ENCODE data around the gene ANG. TPM values are rescaled to one million over a fixed set of nuclear protein-coding genes. Genes with fewer than 3 reads are reported as not detected.

ANG gene
- total RNA-seq, 3 donors from 2014 or later (not counting 1 experiment from before 2014, with no cell fraction given): 0.35 TPM; not detected in 2

DNA sequence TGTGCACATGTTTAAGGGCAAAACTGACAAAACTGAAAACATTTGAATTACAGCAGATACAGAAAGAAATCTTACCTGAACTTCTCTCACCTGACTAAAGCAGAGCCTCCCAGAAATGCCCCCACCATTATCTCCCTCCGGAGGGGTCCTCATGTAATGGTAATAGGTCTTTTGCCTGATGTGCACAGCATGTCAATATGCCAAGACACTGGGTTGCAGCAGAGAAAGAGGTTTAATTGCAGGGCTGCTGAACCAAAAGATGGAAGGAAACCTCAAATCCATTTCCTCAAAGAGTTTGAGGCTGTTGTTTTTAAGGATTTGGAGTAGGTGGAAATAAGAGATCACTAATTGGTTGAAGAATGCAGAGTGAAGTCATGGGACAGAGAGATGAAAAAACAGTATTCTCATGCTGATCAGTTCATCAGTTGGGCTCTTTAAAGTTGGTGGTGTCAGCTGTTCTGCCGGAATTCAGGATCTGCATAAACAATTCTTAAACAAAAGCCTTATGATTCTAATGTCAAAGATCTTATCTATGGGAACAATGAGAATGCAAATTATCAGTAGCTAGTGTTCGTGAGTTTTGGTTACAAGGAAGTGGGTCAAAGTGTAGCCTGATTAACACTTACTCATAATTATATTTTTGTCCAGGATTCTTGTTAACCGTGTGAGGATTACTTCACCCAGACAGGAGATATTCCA, 18.2 kb downstream of the ANG start:
- no peaks in the 10 kb centered on the region for H3K4me1 Mint-ChIP-seq
- H3K36me3 ChIP-seq (ENCODE audit: control insufficient read depth, insufficient read depth, low read length): no peaks in the 10 kb centered on the region
- H3K4me1 ChIP-seq (ENCODE audit: control insufficient read depth, insufficient read depth, low read length): no peaks in the 10 kb centered on the region
- no peaks in the 10 kb centered on the region for H3K27me3 ChIP-seq (ENCODE audit: control insufficient read depth, insufficient read depth, low read length)
- 83% methylated on average over 2 of the region's 4 CpGs for WGBS (ENCODE audit: insufficient coverage)
- H3K9me3 Mint-ChIP-seq: no peaks in the 10 kb centered on the region
- H3K36me3 Mint-ChIP-seq: no peaks in the 10 kb centered on the region
- intact Hi-C loops (cut with micrococcal nuclease): no loop called here
- no peak overlapping the region for H3K27ac Mint-ChIP-seq
- no peak overlapping the region for H3K4me3 ChIP-seq (ENCODE audit: low read length)
- no peak overlapping the region for H3K4me3 Mint-ChIP-seq
- TF ChIP-seq CTCF (IDR thresholded peaks at IDR 0.05): no peak
- no peak overlapping the region for H3K27ac ChIP-seq (ENCODE audit: low read length)
- no peaks in the 10 kb centered on the region for H3K9me3 ChIP-seq (ENCODE audit: control insufficient read depth, insufficient read depth, low read length)
- no peaks in the 10 kb centered on the region for H3K27me3 Mint-ChIP-seq (ENCODE audit: low read depth in 2 of 2)
- ATAC-seq (no peak), DNase-seq (no peak)

GRCh38 chr14:20707622-20708021, 19.1 kb downstream of the ANG start:
- Mint-ChIP-seq H3K4me1 (no peaks in the 10 kb centered on the region), H3K27ac (no peak overlapping the region), H3K9me3 (no peaks in the 10 kb centered on the region), H3K4me3 (no peak overlapping the region), H3K27me3 (ENCODE audit: low read depth in 2 of 2) (no peaks in the 10 kb centered on the region), H3K36me3 (no peaks in the 10 kb centered on the region)
- no peaks in the 10 kb centered on the region for H3K36me3 ChIP-seq (ENCODE audit: control insufficient read depth, insufficient read depth, low read length)
- no peaks in the 10 kb centered on the region for H3K4me1 ChIP-seq (ENCODE audit: control insufficient read depth, insufficient read depth, low read length)
- TF ChIP-seq CTCF (IDR thresholded peaks at IDR 0.05): no peak
- H3K27me3 ChIP-seq (ENCODE audit: control insufficient read depth, insufficient read depth, low read length): no peaks in the 10 kb centered on the region
- intact Hi-C loops (cut with micrococcal nuclease): no loop called here
- ATAC-seq (no peak), DNase-seq (no peak)
- WGBS (ENCODE audit: insufficient coverage): 94% methylated on average over 2 of the region's 2 CpGs
- H3K9me3 ChIP-seq (ENCODE audit: control insufficient read depth, insufficient read depth, low read length): no peaks in the 10 kb centered on the region
- H3K27ac ChIP-seq (ENCODE audit: low read length): no peak overlapping the region
- no peak overlapping the region for H3K4me3 ChIP-seq (ENCODE audit: low read length)

GRCh38 chr14:20711261-20711660, 22.7 kb downstream of the ANG start:
- Mint-ChIP-seq H3K9me3 (no peaks in the 10 kb centered on the region), H3K4me1 (no peaks in the 10 kb centered on the region), H3K27ac (no peak overlapping the region), H3K4me3 (no peak overlapping the region), H3K27me3 (ENCODE audit: low read depth in 2 of 2) (peaks cover 5 to 18% of the 10 kb centered on the region in 2 donors), H3K36me3 (no peaks in the 10 kb centered on the region)
- Histone ChIP-seq H3K27me3 (ENCODE audit: control insufficient read depth, insufficient read depth, low read length) (no peaks in the 10 kb centered on the region), H3K36me3 (ENCODE audit: control insufficient read depth, insufficient read depth, low read length) (no peaks in the 10 kb centered on the region), H3K4me3 (ENCODE audit: low read length) (no peak overlapping the region), H3K4me1 (ENCODE audit: control insufficient read depth, insufficient read depth, low read length) (peaks cover 5% of the 10 kb centered on the region), H3K9me3 (ENCODE audit: control insufficient read depth, insufficient read depth, low read length) (no peaks in the 10 kb centered on the region), H3K27ac (ENCODE audit: low read length) (no peak overlapping the region)
- DNase-seq (no peak), ATAC-seq (no peak)
- no peak for TF ChIP-seq CTCF (IDR thresholded peaks at IDR 0.05)
- 64% methylated on average over 4 of the region's 4 CpGs for WGBS (ENCODE audit: insufficient coverage)
- intact Hi-C loops (cut with micrococcal nuclease): no loop called here

- intact Hi-C loops (cut with micrococcal nuclease): no loop called here
- H3K27ac Mint-ChIP-seq: no peak overlapping the region
- H3K9me3 Mint-ChIP-seq: no peaks in the 10 kb centered on the region
- peaks cover 5% of the 10 kb centered on the region for H3K4me1 ChIP-seq (ENCODE audit: control insufficient read depth, insufficient read depth, low read length)
- no peaks in the 10 kb centered on the region for H3K36me3 Mint-ChIP-seq
- ATAC-seq (no peak), DNase-seq (no peak)
- H3K4me3 Mint-ChIP-seq: no peak overlapping the region
- no peak overlapping the region for H3K27ac ChIP-seq (ENCODE audit: low read length)
- H3K4me1 Mint-ChIP-seq: no peaks in the 10 kb centered on the region
- H3K4me3 ChIP-seq (ENCODE audit: low read length): no peak overlapping the region
- no peaks in the 10 kb centered on the region for H3K9me3 ChIP-seq (ENCODE audit: control insufficient read depth, insufficient read depth, low read length)
- H3K27me3 ChIP-seq (ENCODE audit: control insufficient read depth, insufficient read depth, low read length): no peaks in the 10 kb centered on the region
- 42% methylated on average over 3 of the region's 4 CpGs for WGBS (ENCODE audit: insufficient coverage)
- peaks cover 5 to 21% of the 10 kb centered on the region in 2 donors for H3K27me3 Mint-ChIP-seq (ENCODE audit: low read depth in 2 of 2)
- no peaks in the 10 kb centered on the region for H3K36me3 ChIP-seq (ENCODE audit: control insufficient read depth, insufficient read depth, low read length)
- TF ChIP-seq CTCF (IDR thresholded peaks at IDR 0.05): no peak
Measured at GRCh38 chr14:20711685-20712084, 23.1 kb downstream of the ANG start.

All from natural killer cell (primary cell).